Thyroid gland (tissue), 4 donors: ENCODE results near the gene RHBDD1. TPM values are rescaled to one million over a fixed set of nuclear protein-coding genes. Genes with fewer than 3 reads are reported as not detected.

Experiments used
- DNase-seq, 2 donors: peaks; one replicate each; pipeline ENCODE4 v3.0.0-alpha.2; 2019
- H3K27ac ChIP-seq, 3 donors: fragments of 200-600 bp; sonication (generic); 1 replicate in 2 of 3; 2 replicates in 1 of 3; pipeline ENCODE4 v1.5.1; 2016 to 2019; ENCODE audit warnings: mild to moderate bottlenecking in 1 of 3, moderate library complexity in 1 of 3
- H3K27me3 ChIP-seq: fragments of 200-600 bp; sonication (generic); one replicate; pipeline ENCODE4 v1.5.1; 2019
- H3K36me3 ChIP-seq, 2 donors: fragments of 200-600 bp; sonication (generic); one replicate each; pipeline ENCODE4 v1.5.1; 2016 to 2019
- H3K4me1 ChIP-seq, 2 donors: fragments of 200-600 bp; sonication (generic); one replicate each; pipeline ENCODE4 v1.5.1; 2017 to 2019
- H3K4me3 ChIP-seq, 3 donors: fragments of 200-600 bp; sonication (generic); replicated peaks in 1 of 3; 1 replicate in 2 of 3; 2 replicates in 1 of 3; pipeline ENCODE4 v1.5.1; 2016; ENCODE audit warnings: mild to moderate bottlenecking in 1 of 3
- H3K9me3 ChIP-seq: fragments of 200-600 bp; sonication (generic); one replicate; pipeline ENCODE4 v1.5.1; 2017
- POLR2A ChIP-seq, 2 donors: fragments of 450-650 bp; IDR thresholded peaks; one replicate each; pipeline ENCODE4 v1.6.1; 2017; ENCODE audit warnings: antibody characterized with exemption in 2 of 2, mild to moderate bottlenecking in 2 of 2, moderate library complexity in 1 of 2
- WGBS, 2 donors: methylation state at CpG; one replicate each; pipeline ENCODE4 v1.1.5; 2017; 5-methylcytosine and 5-hydroxymethylcytosine counted together
- intact Hi-C: fragments of 100-400 bp; cut with DNase I; formaldehyde crosslinking; loops from one replicate; pipeline ENCODE4 v1.15.1; 2023
- total RNA-seq, 4 donors: library from RNA; depleted of rRNA; stranded (reverse); fragments of >200 nt; gene quantifications; one replicate each; pipeline ENCODE4 v1.2.3, GENCODE V29; 2016
- TF ChIP-seq, protein P1 (sequence below), 6 experiments: fragments of 200-600 bp in 3 of 6; fragments of 450-650 bp in 3 of 6; sonication (generic) in 3 of 6; IDR thresholded peaks; one replicate each; pipeline ENCODE4 v1.5.1; 2016 to 2019; ENCODE audit warnings: antibody characterized with exemption in 6 of 6, mild to moderate bottlenecking in 2 of 6, inconsistent platforms in 1 of 6, moderate library complexity in 1 of 6

The RHBDD1 gene
- total RNA-seq, 4 donors from 2014 or later: 17.2 to 36.5 (median 26.2) TPM

- Histone ChIP-seq H3K9me3 (no peaks in the 10 kb centered on the region), H3K4me3 (no peak overlapping the region), H3K27me3 (no peaks in the 10 kb centered on the region), H3K36me3 (no peaks in the 10 kb centered on the region), H3K4me1 (no peaks in the 10 kb centered on the region), H3K27ac (no peak overlapping the region)
- intact Hi-C loops: no loop called here
- TF ChIP-seq, protein P1, sequence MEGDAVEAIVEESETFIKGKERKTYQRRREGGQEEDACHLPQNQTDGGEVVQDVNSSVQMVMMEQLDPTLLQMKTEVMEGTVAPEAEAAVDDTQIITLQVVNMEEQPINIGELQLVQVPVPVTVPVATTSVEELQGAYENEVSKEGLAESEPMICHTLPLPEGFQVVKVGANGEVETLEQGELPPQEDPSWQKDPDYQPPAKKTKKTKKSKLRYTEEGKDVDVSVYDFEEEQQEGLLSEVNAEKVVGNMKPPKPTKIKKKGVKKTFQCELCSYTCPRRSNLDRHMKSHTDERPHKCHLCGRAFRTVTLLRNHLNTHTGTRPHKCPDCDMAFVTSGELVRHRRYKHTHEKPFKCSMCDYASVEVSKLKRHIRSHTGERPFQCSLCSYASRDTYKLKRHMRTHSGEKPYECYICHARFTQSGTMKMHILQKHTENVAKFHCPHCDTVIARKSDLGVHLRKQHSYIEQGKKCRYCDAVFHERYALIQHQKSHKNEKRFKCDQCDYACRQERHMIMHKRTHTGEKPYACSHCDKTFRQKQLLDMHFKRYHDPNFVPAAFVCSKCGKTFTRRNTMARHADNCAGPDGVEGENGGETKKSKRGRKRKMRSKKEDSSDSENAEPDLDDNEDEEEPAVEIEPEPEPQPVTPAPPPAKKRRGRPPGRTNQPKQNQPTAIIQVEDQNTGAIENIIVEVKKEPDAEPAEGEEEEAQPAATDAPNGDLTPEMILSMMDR (IDR thresholded peaks at IDR 0.05): no peak
- no peak for TF ChIP-seq POLR2A (IDR thresholded peaks at IDR 0.05)
- DNase-seq: peak in 1 of 2 donors; percentile 14
- 39 to 40% methylated on average over 1 of the region's 1 CpG for WGBS, 2 donors
Measured at GRCh38 chr2:226963528-226963927, 127.7 kb downstream of the RHBDD1 start.

DNA sequence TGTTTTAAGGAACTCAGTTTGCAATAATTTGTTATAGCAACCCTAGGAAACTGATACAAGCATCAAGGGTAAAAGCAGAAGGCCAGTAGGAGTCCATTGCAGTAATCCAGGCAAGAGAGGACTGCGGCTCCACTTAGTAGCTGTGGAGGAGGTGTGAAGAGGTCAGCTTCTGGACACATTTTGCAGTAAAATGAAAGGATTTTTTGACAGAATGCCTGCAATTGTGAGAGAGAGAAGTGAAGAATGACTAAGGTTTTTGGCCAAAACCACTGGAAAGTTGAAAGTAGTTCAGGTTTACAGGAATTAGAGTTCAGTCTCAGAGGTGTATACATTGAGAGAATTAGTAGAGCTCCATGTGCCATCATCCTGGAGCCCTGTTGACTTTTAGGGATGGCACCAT, 129.5 kb downstream of the RHBDD1 start:
- intact Hi-C loops: no loop called here
- H3K27me3 ChIP-seq: no peaks in the 10 kb centered on the region
- TF ChIP-seq POLR2A (IDR thresholded peaks at IDR 0.05): no peak
- TF ChIP-seq, protein P1 (IDR thresholded peaks at IDR 0.05): no peak
- no peaks in the 10 kb centered on the region for H3K36me3 ChIP-seq
- no peaks in the 10 kb centered on the region for H3K4me1 ChIP-seq
- WGBS, 2 donors: 100% methylated on average over 1 of the region's 1 CpG
- no peak overlapping the region for H3K27ac ChIP-seq
- H3K9me3 ChIP-seq: no peaks in the 10 kb centered on the region
- no peak for DNase-seq
- no peak overlapping the region for H3K4me3 ChIP-seq

- H3K27ac ChIP-seq: no peak overlapping the region
- intact Hi-C loops: no loop called here
- no peaks in the 10 kb centered on the region for H3K4me1 ChIP-seq
- TF ChIP-seq, protein P1 (IDR thresholded peaks at IDR 0.05): no peak
- no peak for TF ChIP-seq POLR2A (IDR thresholded peaks at IDR 0.05)
- DNase-seq: no peak
- no peaks in the 10 kb centered on the region for H3K9me3 ChIP-seq
- no peak overlapping the region for H3K4me3 ChIP-seq
- WGBS, 2 donors: 73 to 74% methylated on average over 6 of the region's 6 CpGs
- no peaks in the 10 kb centered on the region for H3K36me3 ChIP-seq
- H3K27me3 ChIP-seq: no peaks in the 10 kb centered on the region
Measured at GRCh38 chr2:226969417-226970080, 133.7 kb downstream of the RHBDD1 start.

DNA sequence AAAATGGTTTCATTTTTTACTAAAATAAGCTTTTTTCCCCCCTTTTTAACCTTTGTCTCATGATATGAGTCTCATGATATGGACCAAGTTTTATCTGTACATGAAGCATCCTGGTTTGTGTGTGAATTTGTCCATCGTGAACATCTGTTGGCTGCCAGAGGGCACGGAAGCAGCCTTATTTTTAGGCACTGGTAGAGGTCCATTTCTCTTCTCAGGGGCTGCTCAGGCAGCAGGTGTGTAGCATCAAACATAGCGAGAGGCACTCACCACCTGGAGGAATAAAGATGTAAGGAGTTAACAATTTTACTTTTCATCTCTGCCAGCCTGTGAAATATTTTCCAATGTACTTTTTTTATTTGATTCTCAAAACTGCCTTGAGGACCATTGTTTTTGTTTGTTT, 134.5 kb downstream of the RHBDD1 start:
- WGBS, 2 donors: 87 to 96% methylated on average over 3 of the region's 3 CpGs
- DNase-seq: no peak
- intact Hi-C loops: no loop called here
- H3K4me3 ChIP-seq: no peak overlapping the region
- no peaks in the 10 kb centered on the region for H3K27me3 ChIP-seq
- no peak overlapping the region for H3K27ac ChIP-seq
- no peaks in the 10 kb centered on the region for H3K9me3 ChIP-seq
- no peaks in the 10 kb centered on the region for H3K36me3 ChIP-seq
- no peaks in the 10 kb centered on the region for H3K4me1 ChIP-seq
- no peak for TF ChIP-seq POLR2A (IDR thresholded peaks at IDR 0.05)

GRCh38 chr2:226971084-226971483, 135.2 kb downstream of the RHBDD1 start:
- intact Hi-C loops: no loop called here
- TF ChIP-seq POLR2A (IDR thresholded peaks at IDR 0.05): no peak
- TF ChIP-seq, protein P1 (IDR thresholded peaks at IDR 0.05): no peak
- Histone ChIP-seq H3K4me3 (no peak overlapping the region), H3K27me3 (no peaks in the 10 kb centered on the region), H3K36me3 (no peaks in the 10 kb centered on the region), H3K9me3 (no peaks in the 10 kb centered on the region), H3K4me1 (no peaks in the 10 kb centered on the region), H3K27ac (no peak overlapping the region)
- DNase-seq: no peak
- WGBS, 2 donors: 88 to 89% methylated on average over 6 of the region's 6 CpGs
